ENCODE results near the gene FSTL4. TPM values are rescaled to one million over a fixed set of nuclear protein-coding genes. Genes with fewer than 3 reads are reported as not detected.
A peak's percentile ranks its signal among the peaks of the same experiment; 100 is the strongest.

The FSTL4 gene
- total RNA-seq, 1 donor from 2014 or later, result under 0.01 TPM

DNA sequence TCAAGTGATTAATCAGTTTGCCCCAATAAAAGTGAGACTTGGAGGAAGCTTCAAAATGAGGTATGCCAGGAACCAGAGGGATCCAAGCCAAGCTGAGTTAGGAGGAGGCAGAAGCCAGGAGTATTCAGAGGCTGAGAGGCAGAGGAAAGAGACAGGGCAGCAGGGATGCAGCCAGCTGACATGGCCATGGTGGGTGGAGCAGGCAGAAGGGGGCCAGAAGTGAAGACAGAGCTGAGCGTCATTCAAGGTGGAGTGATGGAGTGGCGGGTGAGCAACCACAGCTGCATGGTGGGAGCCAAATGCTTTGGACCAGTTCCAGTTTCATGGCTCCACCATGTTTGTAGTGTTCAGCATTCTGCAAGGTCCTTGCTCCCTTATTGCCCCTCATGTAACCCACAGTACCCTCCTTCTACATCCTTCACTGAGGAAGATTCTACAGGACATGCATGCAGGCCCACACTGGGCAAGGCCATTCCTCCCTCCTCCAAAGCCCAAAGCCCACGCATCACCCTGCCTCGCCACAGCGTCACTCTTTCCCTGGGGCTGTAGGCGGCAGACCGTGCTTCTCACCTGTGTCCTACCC is 100.6 kb downstream of the FSTL4 start:
- no peak for DNase-seq

DNA sequence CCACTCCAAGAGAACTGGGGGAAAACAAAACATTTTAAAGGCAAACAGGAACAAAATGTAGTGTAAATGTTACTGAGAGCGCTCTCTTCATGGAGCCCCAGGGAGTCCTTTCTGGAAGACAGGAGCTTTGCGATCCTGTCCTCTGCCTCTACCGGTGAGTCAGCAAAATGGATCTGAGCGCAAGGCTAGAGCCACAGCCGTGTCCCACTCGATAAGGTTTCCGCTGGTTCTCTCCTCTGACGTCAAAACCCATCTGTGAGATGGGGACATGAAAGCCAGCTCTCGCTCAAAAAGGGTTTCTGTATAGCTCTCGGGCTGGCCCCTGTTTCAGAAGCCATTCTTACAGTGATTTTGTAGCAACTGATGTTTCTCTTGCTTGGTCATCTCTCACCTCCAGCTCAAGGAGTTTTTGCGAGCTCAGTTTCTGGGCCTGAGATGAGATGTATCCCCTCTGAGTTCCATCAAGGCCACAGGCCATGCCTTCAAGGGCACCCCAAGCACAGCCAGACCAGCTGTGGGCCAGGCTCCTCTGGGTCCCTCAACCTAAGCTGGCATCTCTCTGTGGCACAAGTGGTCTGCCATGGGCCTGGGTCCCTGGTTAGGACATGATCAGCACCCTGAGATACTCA is 101.6 kb downstream of the FSTL4 start:
- no peak for DNase-seq

DNA sequence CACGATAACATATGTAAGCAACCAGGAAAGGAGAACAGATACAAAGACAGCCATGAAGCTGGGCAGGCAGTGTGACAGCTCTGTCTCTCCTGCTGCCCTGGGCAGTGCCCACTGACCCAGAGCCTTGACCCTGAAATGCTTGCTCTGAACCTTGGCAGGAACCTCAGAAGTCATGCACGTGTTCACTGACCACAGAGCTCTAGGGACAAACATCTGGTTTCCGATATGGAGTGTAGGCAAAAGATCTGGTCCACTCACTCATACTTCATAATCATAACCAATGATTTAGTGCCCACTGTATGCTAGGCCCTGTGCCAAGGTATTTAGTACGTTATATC is 102.6 kb downstream of the FSTL4 start:
- DNase-seq, result peak; percentile 4

GRCh38 chr5:133508845-133509741 is 103.2 kb downstream of the FSTL4 start:
- DNase-seq, result peak; percentile 5

DNA sequence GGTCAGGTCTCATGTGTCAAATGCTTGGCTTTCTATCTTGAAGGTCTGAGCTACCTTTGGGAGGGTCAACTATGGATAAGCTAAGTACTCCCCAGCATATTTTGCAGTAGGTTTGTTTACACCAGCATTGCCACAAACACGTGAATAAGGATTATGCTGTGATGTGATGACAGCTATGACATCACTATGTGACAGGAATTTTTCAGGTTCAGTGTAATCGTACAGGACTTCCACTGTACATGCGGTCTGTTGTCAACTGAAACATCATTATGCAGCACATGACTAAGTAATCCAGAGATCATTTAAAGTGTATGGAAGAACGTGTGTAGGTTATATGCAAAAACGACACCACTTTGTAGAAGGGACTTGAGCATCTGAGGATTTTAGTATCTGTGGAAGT is 104.0 kb downstream of the FSTL4 start:
- no peak for DNase-seq

DNA sequence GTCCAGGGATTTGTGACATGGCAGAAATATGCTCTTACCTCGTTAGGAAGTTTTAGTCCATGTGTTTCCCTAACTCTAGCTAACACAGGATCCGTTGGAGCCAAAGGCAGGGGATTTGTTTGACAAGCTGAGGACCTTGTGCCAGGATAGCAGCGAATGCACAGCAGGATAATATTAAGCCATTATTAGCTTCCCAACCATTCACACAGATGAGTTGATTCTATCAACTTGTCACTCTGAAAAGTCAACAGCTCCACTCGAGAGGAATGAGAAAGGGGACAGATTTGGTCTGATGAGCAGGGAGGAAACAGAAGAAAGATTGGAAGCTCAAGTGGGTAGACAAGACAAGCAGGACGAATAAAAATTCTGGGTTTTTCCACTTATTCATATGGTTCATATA is 106.2 kb downstream of the FSTL4 start:
- no peak for DNase-seq

- no peak for DNase-seq
Observed at GRCh38 chr5:133503511-133503910, 108.8 kb downstream of the FSTL4 start.

GRCh38 chr5:133499895-133500294 is 112.4 kb downstream of the FSTL4 start:
- no peak for DNase-seq

- no peak for DNase-seq
Observed at GRCh38 chr5:133497608-133498348, 114.6 kb downstream of the FSTL4 start.

- DNase-seq, result no peak
Observed at GRCh38 chr5:133496631-133497030, 115.7 kb downstream of the FSTL4 start.

- no peak for DNase-seq
Observed at GRCh38 chr5:133494923-133495246, 117.5 kb downstream of the FSTL4 start.

DNA sequence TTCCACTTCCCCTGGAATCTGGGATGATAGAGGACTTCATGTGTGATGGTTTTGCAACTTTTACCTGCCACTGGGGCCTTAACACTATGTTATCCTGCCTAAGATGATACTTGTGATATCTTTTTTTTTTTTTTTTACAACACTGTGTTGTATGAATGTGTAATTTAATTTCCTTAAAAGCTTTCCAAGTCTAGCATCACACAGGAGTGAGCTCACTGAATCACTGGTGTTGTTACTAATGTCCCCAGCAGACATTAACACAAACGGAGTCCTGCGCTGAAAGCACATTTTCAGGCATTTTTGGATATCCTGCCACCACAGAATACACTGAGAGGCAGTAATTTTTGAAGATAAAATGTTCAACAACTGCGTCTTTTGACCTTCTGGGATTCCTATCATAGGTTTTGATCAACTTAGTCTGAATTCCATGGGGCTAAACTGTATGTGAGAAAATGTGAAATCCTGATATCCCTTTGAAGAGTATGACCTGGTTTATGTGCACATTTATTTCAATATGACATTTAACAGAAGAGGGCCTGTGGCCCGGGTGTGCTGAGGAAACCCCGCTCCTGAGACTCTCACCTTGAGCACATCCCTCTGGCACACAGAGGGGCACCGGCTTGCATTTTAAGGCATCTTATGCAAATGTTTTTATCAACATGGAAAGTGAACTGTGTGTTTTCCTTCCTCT is 118.0 kb downstream of the FSTL4 start:
- no peak for DNase-seq

GRCh38 chr5:133489632-133490031 is 122.7 kb downstream of the FSTL4 start:
- no peak for DNase-seq

DNA sequence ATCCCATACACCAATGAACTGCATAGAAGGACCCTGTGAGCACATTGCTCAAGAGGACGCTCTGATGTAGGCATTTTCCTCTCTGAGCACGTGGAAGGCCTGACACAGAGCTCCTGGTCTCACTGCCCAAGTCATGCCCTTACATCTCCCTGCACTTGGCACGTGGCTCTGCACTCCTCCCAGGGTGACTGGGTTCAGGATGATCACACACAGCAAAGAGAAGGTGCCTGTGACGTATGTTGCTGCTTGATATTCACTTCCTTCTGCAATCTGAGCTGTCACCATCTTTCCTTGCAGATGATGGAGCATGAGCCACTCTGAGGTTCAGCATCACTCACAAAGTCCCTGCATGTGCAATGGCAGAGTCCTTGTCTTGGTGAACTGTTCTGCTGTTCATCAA is 125.2 kb downstream of the FSTL4 start:
- DNase-seq, result no peak

DNA sequence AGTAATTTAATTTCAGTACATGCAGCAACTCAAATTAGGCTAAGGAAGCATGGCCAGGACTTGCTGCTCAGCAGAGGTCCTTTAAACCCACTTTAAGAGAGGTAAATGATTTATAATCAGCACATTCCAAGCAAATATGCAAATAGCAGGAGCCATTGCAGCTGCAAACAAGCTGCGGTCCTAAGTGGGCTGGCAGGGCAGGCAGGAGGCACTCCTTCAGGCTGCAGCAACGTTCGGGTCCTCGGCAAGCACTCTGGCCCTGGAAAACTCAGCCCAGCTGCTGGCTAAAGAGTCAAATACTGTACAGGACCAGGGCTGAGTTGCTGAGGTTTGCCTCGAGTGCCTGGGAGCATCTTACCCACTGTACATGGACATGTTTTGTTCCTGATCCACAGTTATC is 126.9 kb downstream of the FSTL4 start:
- no peak for DNase-seq

- DNase-seq, result peak; percentile 17
Observed at GRCh38 chr5:133483406-133484090, 128.8 kb downstream of the FSTL4 start.

GRCh38 chr5:133482028-133482427 is 130.3 kb downstream of the FSTL4 start:
- peak; percentile 68 for DNase-seq

DNA sequence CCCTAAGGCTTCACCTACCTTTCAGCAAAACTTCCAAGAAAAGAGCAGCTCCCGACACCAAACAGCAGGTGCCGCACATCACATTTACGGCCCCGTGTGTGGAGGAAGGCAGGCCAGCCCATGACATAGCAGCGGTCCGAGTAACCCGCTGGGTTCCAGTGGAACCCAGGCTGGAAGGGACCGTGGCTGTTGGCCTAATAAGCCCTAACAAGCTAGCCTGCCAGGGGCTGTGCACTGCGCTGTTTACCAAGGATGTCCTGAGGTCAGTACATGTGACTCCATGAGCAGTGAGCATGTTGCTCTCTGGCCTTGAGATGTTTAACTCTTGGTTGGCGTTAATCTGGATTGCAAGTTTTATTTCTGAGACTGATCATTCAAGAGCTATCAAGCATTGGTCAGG is 131.5 kb downstream of the FSTL4 start:
- DNase-seq, result no peak

GRCh38 chr5:133480366-133480765 is 132.0 kb downstream of the FSTL4 start:
- DNase-seq, result no peak

GRCh38 chr5:133478199-133478985 is 133.9 kb downstream of the FSTL4 start:
- no peak for DNase-seq

DNA sequence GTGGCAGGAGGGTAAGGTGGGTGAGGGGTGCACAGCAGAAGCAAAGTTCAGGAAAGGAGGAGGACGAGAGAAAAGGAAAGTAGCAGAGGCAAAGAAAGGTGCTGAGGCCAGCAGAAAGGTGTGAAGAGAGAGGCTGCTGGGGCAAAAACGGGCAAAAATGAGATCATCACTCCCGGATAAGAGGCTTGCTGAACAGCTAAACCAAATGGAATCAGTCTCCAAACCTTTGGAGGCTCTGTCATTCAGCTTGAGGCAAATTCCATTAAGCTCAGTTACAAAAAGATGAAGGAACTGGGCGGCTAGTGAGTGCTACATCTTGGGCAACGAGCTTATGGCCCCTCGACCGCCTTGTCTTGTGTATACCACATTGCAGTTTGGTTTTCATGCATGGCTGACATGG is 136.4 kb downstream of the FSTL4 start:
- DNase-seq, result no peak

All from dermis blood vessel endothelial cell (primary cell).